ENCODE results near the gene LUZP2.

Gene LUZP2

GRCh38 chr11:24489477-24489876, 7.4 kb upstream of the LUZP2 start:
- POLR2A ChIA-PET: no interaction called here
- no peak for DNase-seq (ENCODE audit: low read depth, low spot score)
- no peak overlapping the region for H3K4me3 ChIP-seq (ENCODE audit: low read depth, low read length)
- TF ChIP-seq CTCF (IDR thresholded peaks at IDR 0.05; ENCODE audit: insufficient read depth, low read length, missing control alignments): no peak
- CTCF ChIA-PET: no interaction called here

GRCh38 chr11:24496386-24496735, 492 bp upstream of the LUZP2 start:
- no peak for TF ChIP-seq CTCF (IDR thresholded peaks at IDR 0.05; ENCODE audit: insufficient read depth, low read length, missing control alignments)
- ChIA-PET CTCF (no interaction called here), POLR2A (no interaction called here)
- H3K4me3 ChIP-seq (ENCODE audit: low read depth, low read length): peak overlapping the region; percentile 62
- DNase-seq (ENCODE audit: low read depth, low spot score): no peak

- no peak for DNase-seq (ENCODE audit: low read depth, low spot score)
- no peak for TF ChIP-seq CTCF (IDR thresholded peaks at IDR 0.05; ENCODE audit: insufficient read depth, low read length, missing control alignments)
- ChIA-PET CTCF (interaction anchor here (0.5 to 1.6 kb wide), 3 partner anchors 9 to 89 kb away, joined by 3 to 5 read pairs (median 3); no protein-coding TSS in a partner anchor), POLR2A (interaction anchor here (0.6 kb wide), 1 partner anchor 519 kb away, joined by 3 read pairs; no protein-coding TSS in a partner anchor)
- H3K4me3 ChIP-seq (ENCODE audit: low read depth, low read length): no peak overlapping the region
Measured at GRCh38 chr11:24497831-24498230, 978 bp downstream of the LUZP2 start.

GRCh38 chr11:24502425-24502824, 5.6 kb downstream of the LUZP2 start:
- no peak overlapping the region for H3K4me3 ChIP-seq (ENCODE audit: low read depth, low read length)
- DNase-seq (ENCODE audit: low read depth, low spot score): no peak
- ChIA-PET CTCF (no interaction called here), POLR2A (no interaction called here)
- no peak for TF ChIP-seq CTCF (IDR thresholded peaks at IDR 0.05; ENCODE audit: insufficient read depth, low read length, missing control alignments)

GRCh38 chr11:24509114-24509513, 12.3 kb downstream of the LUZP2 start:
- no peak for DNase-seq (ENCODE audit: low read depth, low spot score)
- POLR2A ChIA-PET: no interaction called here
- peak; percentile 39 for TF ChIP-seq CTCF (IDR thresholded peaks at IDR 0.05; ENCODE audit: insufficient read depth, low read length, missing control alignments)
- CTCF ChIA-PET: interaction anchor here (0.9 to 2.1 kb wide), 2 partner anchors 9 to 11 kb away, joined by 3 to 8 read pairs; no protein-coding TSS in a partner anchor
- H3K4me3 ChIP-seq (ENCODE audit: low read depth, low read length): no peak overlapping the region

- POLR2A ChIA-PET: no interaction called here
- CTCF ChIA-PET: interaction anchor here (1.3 kb wide), 1 partner anchor 1636 kb away, joined by 5 read pairs; no protein-coding TSS in a partner anchor
- no peak for DNase-seq (ENCODE audit: low read depth, low spot score)
- TF ChIP-seq CTCF (IDR thresholded peaks at IDR 0.05; ENCODE audit: insufficient read depth, low read length, missing control alignments): no peak
- no peak overlapping the region for H3K4me3 ChIP-seq (ENCODE audit: low read depth, low read length)
Measured at GRCh38 chr11:24511511-24511910, 14.7 kb downstream of the LUZP2 start.

Data from AG04449 (cell line).